B cell (primary cell): Measurements from ENCODE around the gene GAK. TPM values are rescaled to one million over a fixed set of nuclear protein-coding genes. Genes with fewer than 3 reads are reported as not detected.

Experiments used
- ATAC-seq: fragments of 200-7000 bp; cut with Tn5 transposase; one replicate; pipeline ENCODE4 v1.10.0; 2021; ENCODE audit warnings: low read depth, mild to moderate bottlenecking, moderate number of reproducible peaks, moderate library complexity
- CTCF ChIA-PET: fragments of 350-600 bp; sonication (Branson Sonifier 250); formaldehyde crosslinking; loops from one replicate; lab custom pipeline; 2021; ENCODE audit warnings: antibody characterized with exemption, inconsistent platforms; lab: Charles Lee
- POLR2A ChIA-PET: fragments of 350-600 bp; sonication (Branson Sonifier 250); formaldehyde crosslinking; loops from one replicate; lab custom pipeline; 2021; ENCODE audit warnings: antibody characterized with exemption; lab: Charles Lee
- DNase-seq: peaks from one replicate; pipeline ENCODE4 v3.0.0; 2013
- H2AFZ ChIP-seq: 2 replicates; pipeline ENCODE4 v1.6.1; 2012; ENCODE audit warnings: mild to moderate bottlenecking, low read depth, low read length; ENCODE audit not compliant: insufficient read depth, poor library complexity, severe bottlenecking
- H3K27ac ChIP-seq, 2 donors: 1 replicate in 1 of 2; 2 replicates in 1 of 2; pipeline ENCODE4 v1.5.1; 2012 to 2013; ENCODE audit warnings: low read length in 2 of 2, mild to moderate bottlenecking in 2 of 2, moderate library complexity in 1 of 2
- H3K27me3 ChIP-seq, 4 experiments: fragments of 200-600 bp in 1 of 4; sonication (generic) in 1 of 4; replicated peaks in 1 of 4; 1 replicate in 2 of 4; 2 replicates in 2 of 4; pipeline versions ENCODE4 v1.6.1 to v1.7.0; 2013 to 2016; ENCODE audit warnings: low read length in 3 of 4, mild to moderate bottlenecking in 2 of 4, mixed read lengths in 1 of 4, moderate library complexity in 1 of 4; ENCODE audit not compliant: insufficient read depth in 4 of 4, control insufficient read depth in 3 of 4; ENCODE audit errors: control extremely low read depth in 1 of 4
- H3K36me3 ChIP-seq, 2 experiments: replicated peaks in 1 of 2; 1 replicate in 1 of 2; 2 replicates in 1 of 2; pipeline versions ENCODE4 v1.6.1 to v1.7.1; 2013; ENCODE audit warnings: low read length in 1 of 2; ENCODE audit not compliant: insufficient read depth in 2 of 2, control insufficient read depth in 1 of 2; ENCODE audit errors: control extremely low read depth in 1 of 2, extremely low read depth in 1 of 2
- H3K4me1 ChIP-seq, 2 donors: fragments of 200-600 bp in 1 of 2; sonication (generic) in 1 of 2; 1 replicate in 1 of 2; 2 replicates in 1 of 2; pipeline versions ENCODE4 v1.5.1 to v1.6.1; 2013 to 2017; ENCODE audit warnings: low read length in 2 of 2; ENCODE audit not compliant: control insufficient read depth in 2 of 2, insufficient read depth in 2 of 2
- H3K4me2 ChIP-seq: replicated peaks from 2 replicates; pipeline ENCODE3; 2012; ENCODE audit warnings: mild to moderate bottlenecking, low read depth, low read length; ENCODE audit not compliant: poor library complexity, severe bottlenecking
- H3K4me3 ChIP-seq, 5 experiments: fragments of 200-600 bp in 1 of 5; sonication (generic) in 1 of 5; 1 replicate in 3 of 5; 2 replicates in 2 of 5; pipeline versions ENCODE4 v1.5.1 to v1.7.0; 2011 to 2016; ENCODE audit warnings: low read length in 4 of 5, mild to moderate bottlenecking in 4 of 5, low read depth in 2 of 5, control low read depth in 1 of 5, moderate library complexity in 1 of 5; ENCODE audit not compliant: insufficient read depth in 1 of 5; ENCODE audit errors: control extremely low read depth in 1 of 5, extremely low read depth in 1 of 5
- H3K79me2 ChIP-seq: fragments of 200-600 bp; sonication (generic); one replicate; pipeline ENCODE4 v1.6.0; 2016; ENCODE audit warnings: low read length; ENCODE audit not compliant: control insufficient read depth, insufficient read depth
- H3K9ac ChIP-seq: fragments of 200-600 bp; sonication (generic); 2 replicates; pipeline ENCODE4 v1.6.1; 2017; ENCODE audit warnings: mild to moderate bottlenecking, low read length, moderate library complexity
- H3K9me3 ChIP-seq, 3 donors: one replicate each; pipeline versions ENCODE4 v1.6.1 to v1.7.1; 2013; ENCODE audit warnings: low read length in 2 of 3; ENCODE audit not compliant: control insufficient read depth in 2 of 3, insufficient read depth in 1 of 3; ENCODE audit errors: control extremely low read depth in 1 of 3
- H4K20me1 ChIP-seq: 2 replicates; pipeline ENCODE4 v1.6.0; 2012; ENCODE audit warnings: mild to moderate bottlenecking, low read length; ENCODE audit not compliant: insufficient read depth, control insufficient read depth, poor library complexity, severe bottlenecking
- H3K27ac Mint-ChIP-seq: one replicate; pipeline ENCODE4 v1.8.0; 2021; ENCODE audit warnings: mixed read lengths
- H3K27me3 Mint-ChIP-seq: one replicate; pipeline ENCODE4 v1.8.0; 2021; ENCODE audit warnings: mixed read lengths
- H3K4me1 Mint-ChIP-seq: one replicate; pipeline ENCODE4 v1.8.0; 2021; ENCODE audit warnings: mixed read lengths
- H3K4me3 Mint-ChIP-seq: one replicate; pipeline ENCODE4 v1.8.0; 2021; ENCODE audit warnings: mixed read lengths
- H3K9me3 Mint-ChIP-seq: one replicate; pipeline ENCODE4 v1.8.0; 2022; ENCODE audit warnings: mixed read lengths; ENCODE audit not compliant: insufficient read depth
- CTCF ChIP-seq: fragments of 200-600 bp; IDR thresholded peaks from one replicate; pipeline ENCODE4 v1.8.0; 2022; ENCODE audit warnings: antibody characterized with exemption, mild to moderate bottlenecking
- EZH2 ChIP-seq: IDR thresholded peaks from 2 replicates; pipeline ENCODE4 v1.6.1; 2012; ENCODE audit warnings: borderline replicate concordance, low read depth, mild to moderate bottlenecking, moderate library complexity, low read length; ENCODE audit not compliant: insufficient read depth, poor library complexity, severe bottlenecking
- WGBS: methylation state at CpG from one replicate; pipeline ENCODE4 v1.1.5; 2013; ENCODE audit warnings: missing lambda C conversion rate; ENCODE audit not compliant: insufficient coverage; 5-methylcytosine and 5-hydroxymethylcytosine counted together
- intact Hi-C: fragments of 100-400 bp; cut with micrococcal nuclease; formaldehyde crosslinking; loops from one replicate; pipeline ENCODE4 v1.10.0; 2022
- polyA plus RNA-seq: library from polyadenylated mRNA; depleted of rRNA; stranded (reverse); fragments of >200 nt; gene quantifications from 2 replicates; pipeline ENCODE4 v1.2.3, GENCODE V29; 2012
- total RNA-seq, 2 donors: library from RNA; stranded (reverse); fragments of 120-200 nt in 1 of 2; gene quantifications; 1 replicate in 1 of 2; 2 replicates in 1 of 2; pipeline versions ENCODE4 v1.2.3 to v1.2.4, GENCODE V29; 2013 to 2022

Gene GAK
- total and polyA plus RNA-seq, 2 donors (not counting 1 experiment from before 2014, with no cell fraction given): 113 to 283 TPM

DNA sequence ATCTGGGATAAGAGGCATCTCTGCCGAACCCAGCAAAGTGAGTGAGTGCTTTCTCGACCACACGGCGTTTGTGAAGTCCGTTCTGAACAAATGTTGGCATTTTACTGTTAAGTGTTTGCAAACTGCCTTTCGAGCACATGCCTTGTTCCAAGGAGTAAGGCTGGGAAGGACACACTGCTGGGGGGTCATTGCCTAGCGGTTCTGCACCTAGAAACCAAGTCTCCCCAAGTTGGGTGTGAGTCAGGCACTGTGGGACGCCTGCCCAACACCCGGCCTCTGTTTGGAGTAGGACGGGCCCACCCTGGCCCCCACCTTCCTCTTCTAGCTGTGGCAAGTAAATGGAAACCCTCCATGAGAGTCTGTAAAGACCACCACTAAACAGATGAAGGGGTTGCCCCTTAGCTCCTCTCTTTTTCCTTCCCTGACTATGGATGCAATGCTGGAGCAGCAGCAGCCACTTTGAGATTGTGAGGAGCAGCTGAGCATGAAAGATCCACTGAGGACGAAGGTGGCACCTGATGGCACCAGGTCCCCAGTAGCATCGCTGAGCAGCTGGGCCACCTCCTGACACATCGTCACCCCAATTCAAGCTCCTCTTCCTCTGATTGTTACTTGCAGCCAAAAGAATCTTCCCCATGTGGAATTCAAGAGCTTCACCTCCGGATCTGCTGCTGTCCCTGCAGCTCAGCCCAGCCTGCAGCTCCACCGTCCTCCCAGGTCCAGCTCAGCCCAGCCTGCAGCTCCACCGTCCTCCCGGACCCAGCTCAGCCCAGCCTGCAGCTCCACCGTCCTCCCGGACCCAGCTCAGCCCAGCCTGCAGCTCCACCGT, 112.5 kb downstream of the GAK start:
- no peak for TF ChIP-seq EZH2
- TF ChIP-seq CTCF: no peak
- Histone ChIP-seq H4K20me1 (no peaks in the 10 kb centered on the region), H2AFZ (no peak overlapping the region), H3K36me3 (no peaks in the 10 kb centered on the region), H3K9ac (no peak overlapping the region), H3K27ac (no peak overlapping the region), H3K4me1 (peaks cover 1 to 8% of the 10 kb centered on the region in 2 donors), H3K79me2 (no peaks in the 10 kb centered on the region), H3K4me2 (no peak overlapping the region), H3K9me3 (peaks cover 0 to 28% (median 0%) of the 10 kb centered on the region in 3 donors), H3K27me3 (peaks cover 0 to 52% (median 16%) of the 10 kb centered on the region in 4 experiments), H3K4me3 (no peak overlapping the region)
- ChIA-PET POLR2A (no interaction called here), CTCF (no interaction called here)
- 86% methylated on average over 20 of the region's 20 CpGs for WGBS
- Mint-ChIP-seq H3K9me3 (no peaks in the 10 kb centered on the region), H3K27me3 (peaks cover 46% of the 10 kb centered on the region), H3K4me3 (no peak overlapping the region), H3K27ac (no peak overlapping the region), H3K4me1 (no peaks in the 10 kb centered on the region)
- intact Hi-C loops: no loop called here
- no peak for ATAC-seq
- no peak for DNase-seq
